GM18873 (cell line): ENCODE measurements around the gene LMF1.

Experiments
- ATAC-seq: cut with Tn5 transposase; IDR thresholded peaks from one replicate; pipeline ENCODE4 v1.9.1; 2021; ENCODE audit warnings: mild to moderate bottlenecking, moderate library complexity, moderate number of reproducible peaks; ENCODE audit not compliant: unreplicated experiment, low FRiP score

LMF1 gene

DNA sequence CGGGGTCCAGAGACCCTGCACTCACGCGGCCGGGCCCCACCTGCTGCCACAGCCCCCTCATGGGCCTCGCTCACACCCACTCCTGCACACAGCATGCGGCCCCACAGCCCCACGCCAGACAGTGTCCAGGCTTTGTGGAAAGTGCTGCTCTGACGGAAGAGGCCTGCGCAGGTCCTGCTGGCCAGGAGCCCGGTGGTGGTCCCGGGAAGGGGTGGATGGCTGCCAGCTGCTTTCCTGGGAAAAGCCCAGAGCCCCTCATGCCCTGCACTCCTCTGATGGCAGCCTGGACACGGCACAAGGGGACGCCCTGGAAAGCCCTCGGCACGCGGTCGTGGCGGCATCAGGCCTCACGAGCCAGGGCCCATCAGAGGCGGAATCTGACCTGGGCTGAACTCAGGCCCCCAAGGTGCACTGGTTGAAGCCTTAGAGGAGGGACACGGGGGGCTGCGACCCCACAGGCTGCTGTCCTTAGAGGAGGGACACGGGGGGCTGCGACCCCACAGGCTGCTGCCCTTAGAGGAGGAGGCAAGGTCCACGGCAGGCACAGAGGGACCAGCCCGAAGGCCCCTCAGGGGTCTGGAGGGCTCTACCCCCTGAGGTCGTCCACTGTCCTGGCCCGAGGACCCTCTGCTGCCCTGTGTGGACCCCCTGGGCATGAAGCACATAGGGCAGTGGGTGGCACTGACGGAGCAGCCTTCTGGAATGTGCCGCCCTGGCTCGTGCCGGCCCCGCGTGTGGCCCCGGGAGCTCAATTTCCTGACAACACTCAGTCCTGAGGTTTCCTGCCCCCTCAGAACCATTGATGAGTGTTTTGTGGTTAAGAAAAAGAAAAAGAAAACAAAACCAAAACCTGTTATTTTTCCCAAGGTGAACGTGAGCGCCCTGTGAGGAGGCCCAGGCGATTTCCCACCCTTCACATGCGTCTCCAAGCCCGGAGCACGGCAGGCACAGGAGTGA is 32.9 kb upstream of the LMF1 start:
- no peak for ATAC-seq

DNA sequence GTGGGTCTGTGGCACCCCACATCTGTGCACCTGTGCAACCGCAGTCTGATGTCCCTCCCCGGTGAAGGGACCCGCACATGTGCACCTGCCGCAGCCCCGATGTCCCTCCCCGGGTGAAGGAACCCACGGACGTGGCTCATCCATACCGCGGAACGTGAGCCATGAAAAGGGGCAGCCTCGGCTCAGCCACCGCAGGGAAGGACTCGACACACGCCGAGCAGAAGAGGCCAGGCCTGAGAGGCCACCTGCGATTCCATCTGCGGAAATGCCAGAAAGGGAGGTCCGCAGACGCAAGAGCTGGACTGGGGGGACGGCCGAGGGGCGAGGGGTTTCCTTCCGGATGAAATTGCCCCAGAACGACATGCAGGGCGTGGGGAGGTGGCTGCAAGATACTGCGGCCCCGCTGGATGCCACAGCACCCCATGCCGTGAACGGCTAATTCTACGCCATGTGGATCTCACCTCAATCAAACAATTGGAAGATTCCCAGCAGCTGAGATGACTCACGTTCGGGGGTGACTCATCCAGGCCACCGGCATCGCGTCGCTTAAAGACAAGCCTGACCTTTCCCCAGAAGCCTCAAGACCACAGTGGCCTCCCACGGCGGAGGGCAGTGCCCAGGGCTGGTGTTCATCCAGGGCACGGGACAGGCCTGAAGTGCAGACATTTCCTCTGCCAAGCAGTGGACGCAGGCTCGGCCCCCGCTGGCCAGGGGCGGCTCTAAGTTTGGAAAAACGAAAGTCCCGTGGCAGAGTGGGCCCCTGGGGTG is 31.8 kb upstream of the LMF1 start:
- ATAC-seq, result no peak

DNA sequence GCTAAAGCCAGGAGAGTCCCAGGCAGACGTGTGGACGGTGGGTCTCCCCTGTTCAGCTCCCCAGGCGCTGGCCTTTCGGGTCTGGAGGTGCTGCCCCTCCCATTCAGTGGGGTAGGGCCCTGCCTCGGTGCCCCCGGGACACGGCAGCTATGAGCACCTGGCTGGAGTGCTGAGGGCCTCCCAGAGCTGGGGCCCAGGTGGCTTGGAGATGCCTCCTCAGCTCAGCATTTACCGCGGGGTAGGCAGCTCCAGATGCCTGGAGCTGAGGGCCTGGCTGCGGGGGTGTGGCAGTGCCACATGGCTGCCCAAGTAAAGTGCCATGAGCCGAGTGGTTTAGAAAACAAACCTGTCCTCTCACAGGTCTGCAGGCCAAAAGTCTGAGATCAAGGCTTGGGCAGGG is 30.3 kb upstream of the LMF1 start:
- no peak for ATAC-seq

DNA sequence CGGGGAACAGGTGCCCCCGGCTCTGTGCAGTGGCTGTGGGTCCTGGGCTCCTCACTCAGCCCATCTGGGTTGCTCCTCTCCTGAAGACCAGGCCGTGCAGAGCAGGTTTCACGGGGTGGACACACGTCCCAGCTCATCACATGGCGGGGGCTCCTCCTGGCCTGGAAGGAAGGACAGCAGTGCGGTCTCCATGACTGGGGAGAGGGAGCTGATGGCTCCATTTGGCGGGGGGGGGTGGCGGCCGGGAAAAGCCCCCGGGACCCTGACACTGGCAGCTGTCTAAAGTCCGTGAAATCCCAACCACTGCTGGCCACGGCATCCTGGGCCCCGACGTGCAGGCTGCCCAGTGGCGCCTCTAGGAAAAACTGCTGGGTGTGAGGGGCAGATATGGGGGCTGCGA is 29.8 kb upstream of the LMF1 start:
- no peak for ATAC-seq

DNA sequence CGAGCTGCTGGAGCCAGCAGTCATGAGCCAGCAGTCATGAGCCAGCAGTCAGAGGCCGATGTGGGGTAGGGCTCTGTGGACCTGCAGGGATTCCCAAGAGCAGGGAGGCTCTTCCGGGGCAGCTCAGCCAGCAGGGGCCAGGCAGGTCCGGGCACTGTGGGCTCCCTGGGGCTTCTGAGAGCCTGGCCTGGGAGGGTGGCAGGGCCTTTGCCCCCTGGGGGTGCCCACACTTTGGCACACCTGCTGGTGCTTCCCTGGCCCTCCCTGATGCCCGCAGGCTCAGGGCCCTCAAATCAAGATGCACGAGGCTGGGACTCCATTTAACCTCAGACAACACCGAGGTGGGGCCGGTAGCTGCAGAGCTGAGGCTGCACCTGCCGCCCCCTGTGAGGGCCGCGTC is 28.9 kb upstream of the LMF1 start:
- ATAC-seq, result no peak

DNA sequence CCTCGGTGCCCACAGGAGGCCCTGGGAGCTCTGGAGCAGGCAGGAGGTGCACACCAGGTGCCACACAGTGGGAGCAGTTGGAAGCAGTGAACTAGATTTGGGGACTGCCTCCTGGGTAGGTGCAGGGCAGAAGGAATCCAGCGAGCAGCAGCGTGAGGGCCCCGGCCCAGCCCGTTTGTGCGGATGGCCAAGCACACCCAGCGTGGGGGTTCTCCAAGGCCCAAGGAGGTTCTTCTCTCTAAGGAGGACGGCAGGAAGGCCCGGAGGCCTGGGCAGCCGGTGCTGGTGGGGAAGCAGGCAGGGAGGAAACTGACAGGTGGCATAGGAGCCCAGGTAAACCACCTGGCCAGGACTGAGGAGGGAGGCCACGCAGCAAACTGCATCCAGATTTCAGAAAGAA is 27.8 kb upstream of the LMF1 start:
- ATAC-seq, result no peak

DNA sequence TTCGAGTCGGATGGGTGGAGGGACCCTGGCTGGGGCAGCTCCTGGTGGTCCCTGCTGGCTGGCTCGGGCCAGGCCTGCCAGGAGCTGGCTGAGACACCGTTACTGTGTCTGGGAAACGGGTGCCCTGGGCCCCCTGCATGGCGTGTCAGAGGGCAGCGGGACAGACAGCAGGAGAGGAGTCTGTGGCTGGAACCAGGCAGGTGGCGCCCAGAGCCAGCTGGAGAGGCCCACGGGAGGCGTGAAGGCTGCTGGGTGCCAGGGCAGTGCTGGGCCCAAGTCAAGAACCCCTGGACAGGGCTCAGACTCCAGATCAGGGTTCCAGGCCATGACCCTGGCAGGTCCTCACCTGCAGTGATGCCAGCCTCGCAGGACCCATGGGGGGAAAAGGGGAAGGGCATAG is 27.4 kb upstream of the LMF1 start:
- no peak for ATAC-seq

DNA sequence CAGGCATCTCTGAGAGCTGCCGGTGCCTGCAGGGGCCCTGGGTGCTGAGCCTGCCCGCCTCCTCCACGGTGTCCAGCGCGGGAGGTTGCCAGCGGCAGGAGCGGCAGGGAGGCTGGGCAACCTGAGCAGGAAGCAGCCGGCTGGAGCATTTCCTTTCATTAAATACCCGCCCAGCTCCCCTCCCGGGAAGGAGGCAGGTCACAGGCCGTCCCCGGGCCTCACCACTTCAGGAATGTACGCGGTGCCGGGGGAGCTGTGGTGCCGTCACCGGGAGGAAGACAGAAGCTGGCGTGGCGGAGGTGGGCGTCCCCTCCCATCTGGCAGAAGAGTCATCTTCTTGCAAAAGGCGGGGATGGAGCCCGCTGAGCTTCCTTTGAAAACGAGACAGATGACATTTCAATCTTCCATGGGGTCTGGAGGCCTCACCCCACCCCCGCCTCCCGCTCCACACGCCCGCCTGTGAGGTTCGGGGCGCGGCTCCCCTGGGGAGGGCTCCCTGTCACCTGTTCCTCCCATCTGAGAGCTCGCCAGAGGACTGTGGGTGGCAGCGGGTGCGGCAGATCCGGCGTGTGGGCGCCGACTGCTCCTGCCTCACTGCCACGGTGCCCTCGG is 26.8 kb upstream of the LMF1 start:
- no peak for ATAC-seq

DNA sequence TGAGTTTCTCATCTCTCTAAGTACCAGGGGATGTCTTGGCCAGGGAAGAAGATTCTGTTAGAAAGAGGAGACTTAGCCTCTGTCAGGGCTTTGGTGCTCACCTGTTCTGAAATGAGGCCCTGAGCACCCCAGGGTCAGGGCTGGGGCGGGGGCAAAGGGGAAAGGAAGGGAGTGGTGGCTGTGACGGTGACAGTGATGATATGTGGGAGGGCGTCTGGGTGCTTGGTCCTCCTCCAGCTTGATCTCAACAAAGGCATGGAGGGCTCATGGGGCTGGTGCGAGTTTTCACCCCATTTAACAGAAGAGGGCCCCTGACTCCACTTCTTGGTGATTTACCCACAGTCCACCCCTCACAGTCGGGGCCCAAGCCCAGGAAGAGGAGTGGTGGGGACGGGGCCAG is 25.9 kb upstream of the LMF1 start:
- no peak for ATAC-seq

DNA sequence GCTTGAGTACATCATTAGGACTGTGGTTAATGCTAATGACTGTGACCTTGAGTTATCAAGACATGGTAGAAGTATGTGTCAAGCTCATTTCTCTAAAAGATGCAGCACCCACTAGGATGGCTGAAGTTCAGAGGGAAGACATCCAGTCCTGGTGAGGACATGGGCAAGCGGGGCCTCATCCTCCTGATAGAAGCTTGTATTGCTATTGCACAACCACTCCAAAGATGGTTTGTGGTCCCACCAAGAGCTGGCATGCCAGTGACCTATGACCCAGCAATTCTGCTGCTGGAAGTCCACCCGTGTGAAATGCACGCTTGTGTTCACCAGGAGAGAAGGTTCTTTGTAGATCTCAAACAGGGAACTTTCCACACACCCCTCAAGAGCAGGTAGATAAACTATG is 25.0 kb upstream of the LMF1 start:
- no peak for ATAC-seq

DNA sequence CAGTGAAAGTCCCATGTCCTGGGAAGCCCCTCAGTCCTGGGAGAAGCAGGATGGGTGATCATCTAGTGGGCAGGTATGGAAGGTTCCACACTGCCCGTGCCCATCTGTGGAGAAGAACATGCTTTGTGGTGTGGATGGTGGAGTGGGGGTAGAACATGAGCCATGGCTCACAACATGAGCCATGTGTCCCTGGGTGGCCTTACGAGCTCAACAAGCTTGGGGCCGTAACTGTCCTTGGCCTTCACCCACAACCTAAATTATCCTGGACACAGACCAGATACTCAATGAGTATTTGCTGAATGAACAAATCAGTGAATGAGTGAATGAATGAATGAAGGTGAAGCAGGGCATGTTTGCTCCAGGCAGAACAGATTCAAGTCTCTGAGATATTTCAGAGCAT is 24.3 kb upstream of the LMF1 start:
- no peak for ATAC-seq

DNA sequence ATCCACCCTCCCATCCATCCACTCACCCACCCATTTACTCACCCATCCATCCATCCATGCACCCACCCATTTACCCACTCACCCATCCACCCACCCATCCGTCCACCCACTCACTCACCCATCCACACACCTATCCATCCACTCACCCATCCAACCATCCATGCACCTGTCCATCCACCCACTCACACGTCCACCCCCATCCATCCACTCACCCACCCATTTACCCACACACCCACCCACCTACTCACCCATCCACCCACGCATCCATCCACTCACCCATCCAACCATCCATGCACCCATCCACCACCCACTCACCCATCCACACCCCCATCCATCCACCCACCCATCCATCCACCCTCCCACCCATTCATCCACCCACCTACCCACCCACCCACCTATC is 22.9 kb upstream of the LMF1 start:
- no peak for ATAC-seq

DNA sequence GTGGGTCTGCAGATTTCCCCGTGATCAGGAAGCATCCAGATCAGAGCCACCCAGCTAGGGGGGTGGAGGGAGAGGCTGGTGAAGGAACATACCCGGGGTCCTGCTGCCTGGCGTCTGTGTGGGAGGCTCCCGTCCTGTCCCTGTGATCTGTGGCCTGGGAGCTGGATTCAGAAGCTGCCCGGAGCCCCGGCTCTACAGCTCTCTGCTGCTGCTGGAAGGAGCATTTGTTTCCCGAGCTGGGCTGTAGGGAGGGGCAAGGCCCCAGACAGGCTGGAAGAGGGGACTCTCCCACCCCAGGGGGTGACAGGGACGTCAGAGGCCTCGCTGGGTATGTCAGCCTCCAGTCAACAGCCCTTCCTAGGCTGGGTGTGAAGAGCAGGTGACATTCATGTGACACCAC is 21.0 kb upstream of the LMF1 start:
- no peak for ATAC-seq

DNA sequence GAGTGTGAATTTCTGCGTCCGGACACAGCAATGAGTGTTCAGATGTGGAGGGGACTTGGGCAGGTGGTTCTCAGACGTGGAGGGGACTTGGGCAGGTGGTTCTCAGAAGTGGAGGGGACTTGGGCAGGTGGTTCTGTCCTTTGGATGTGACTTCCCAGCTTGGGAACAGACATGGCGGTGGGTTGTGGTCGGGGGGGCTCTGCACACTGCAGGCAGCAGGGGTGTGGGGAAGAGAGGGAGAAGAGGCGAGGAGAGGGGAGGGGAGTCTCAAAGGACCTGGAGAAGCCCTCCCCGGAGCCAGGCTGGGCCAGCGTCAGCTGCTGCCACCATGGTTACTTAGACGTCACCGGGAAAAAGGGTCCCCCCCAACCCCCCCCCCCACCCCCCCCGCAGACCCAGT is 20.6 kb upstream of the LMF1 start:
- ATAC-seq, result no peak

DNA sequence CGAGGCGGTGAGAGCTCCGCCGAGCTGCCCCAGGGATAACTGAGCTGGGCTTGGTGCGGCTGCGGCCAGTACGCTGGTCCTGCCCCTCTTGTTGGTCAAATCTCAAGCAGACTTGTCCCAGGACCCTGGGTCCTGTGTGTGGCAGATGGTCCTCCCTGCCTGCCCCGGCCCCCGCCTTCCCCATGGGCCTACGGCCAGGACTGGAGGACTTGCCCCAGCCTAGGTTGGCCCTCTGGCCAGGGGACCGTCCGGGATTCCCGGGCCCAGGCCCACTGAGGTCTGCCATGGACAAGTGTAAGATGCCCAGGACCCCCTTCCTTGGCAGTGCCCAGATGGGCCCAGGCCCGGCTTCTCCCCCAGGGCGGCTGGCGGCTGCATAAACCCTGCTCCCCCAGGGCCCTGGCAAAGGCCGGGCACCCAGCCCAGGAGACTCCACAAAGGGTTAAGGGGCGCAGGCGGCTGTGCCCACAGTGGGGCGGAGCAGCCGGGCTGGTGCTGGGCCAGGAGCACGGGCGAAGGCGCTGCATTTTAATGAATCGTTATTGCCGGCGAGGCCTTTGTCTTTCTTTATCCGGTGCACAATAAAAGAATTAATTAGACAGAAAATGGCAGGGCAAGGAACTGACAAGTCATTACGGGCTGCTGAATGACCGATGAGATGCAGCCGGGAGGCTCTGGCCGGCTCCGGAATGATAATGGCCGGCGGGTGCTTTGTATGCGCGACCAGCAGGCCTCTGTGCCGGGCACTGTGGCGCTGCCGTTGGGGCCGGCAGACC is 19.9 kb upstream of the LMF1 start:
- ATAC-seq, result no peak

DNA sequence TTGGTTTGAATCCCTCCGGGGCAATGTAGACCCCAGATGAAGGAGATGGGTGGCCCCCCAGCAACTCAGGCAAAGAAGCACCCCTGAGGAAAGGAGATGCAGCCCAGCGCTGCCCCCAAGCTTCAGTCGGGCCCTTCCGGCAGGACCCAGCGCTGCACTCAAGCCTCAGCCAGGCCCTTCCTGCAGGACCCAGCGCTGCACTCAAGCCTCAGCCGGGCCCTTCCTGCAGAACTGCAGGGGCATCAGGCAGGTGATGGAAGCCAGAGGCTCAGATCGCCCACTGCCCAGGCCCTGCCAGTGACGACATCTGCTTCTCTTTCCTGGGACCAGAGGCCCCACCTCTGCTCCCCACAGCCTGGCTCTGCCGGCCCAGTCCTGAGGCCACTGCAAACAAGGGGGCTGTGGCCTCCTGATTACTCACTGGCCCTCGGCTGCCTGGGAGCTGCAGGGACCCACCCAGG is 18.6 kb upstream of the LMF1 start:
- ATAC-seq, result no peak

DNA sequence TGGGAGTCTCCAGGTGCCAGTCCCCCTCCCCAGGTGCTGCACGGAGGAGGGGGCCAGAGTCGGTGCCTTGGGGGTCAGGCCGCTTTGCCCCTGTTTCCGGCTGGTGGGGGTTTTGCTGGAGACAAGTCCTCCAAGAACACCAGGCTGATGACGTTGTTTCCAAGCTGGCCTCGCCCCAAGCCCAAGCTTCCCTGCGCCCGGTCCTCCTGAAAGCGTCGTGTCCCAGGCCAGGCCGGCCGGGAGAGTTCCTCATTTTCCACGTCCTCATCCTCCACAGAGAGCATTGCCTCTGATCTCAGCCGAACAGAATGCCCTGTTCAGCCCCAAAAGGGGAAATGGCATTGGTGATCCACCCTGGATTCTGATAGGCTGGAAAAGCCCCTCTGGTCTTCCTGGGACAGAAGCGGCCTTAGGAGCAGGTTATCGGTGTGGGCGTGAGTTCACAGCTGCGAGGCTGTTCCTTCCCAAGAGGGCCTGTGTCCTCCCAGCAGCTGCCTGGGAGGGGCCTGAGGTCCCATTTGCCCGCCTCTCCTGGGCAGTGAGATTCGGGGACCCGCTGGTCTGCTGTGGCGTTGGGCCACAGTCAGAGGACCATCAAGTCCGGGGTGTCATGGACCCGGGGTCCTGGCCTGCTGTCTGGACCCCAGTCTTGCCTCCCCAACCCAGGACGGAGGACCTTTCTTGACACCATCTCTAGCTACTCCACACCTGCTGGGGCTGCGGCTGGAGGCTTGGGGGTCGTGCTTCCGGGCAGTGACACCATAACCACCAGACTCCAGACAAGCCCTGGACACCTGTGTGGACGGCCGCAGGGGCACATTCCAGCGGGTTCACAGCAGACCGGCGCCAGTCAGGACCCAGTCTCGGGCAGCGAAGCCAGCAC is 17.9 kb upstream of the LMF1 start:
- no peak for ATAC-seq

DNA sequence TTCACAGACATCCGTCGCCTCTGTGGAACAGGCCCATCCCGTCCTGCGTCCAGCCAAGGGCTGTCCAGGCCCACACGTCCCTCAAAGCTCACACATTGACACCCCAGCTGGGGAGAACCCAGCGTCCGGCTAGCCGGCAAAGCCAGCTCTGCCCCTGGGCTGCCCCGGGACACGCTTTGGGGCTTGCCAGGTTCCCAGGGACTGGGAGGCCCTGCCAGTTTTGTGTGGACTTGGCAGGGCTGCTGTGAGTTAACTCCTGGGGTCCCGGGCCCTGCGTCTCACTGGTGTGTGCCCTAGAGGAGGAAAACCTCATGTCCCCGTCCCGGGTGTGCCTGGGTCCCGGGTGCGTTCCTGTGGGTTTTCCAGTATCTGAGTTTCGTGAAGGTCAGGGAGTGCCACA is 17.1 kb upstream of the LMF1 start:
- no peak for ATAC-seq

DNA sequence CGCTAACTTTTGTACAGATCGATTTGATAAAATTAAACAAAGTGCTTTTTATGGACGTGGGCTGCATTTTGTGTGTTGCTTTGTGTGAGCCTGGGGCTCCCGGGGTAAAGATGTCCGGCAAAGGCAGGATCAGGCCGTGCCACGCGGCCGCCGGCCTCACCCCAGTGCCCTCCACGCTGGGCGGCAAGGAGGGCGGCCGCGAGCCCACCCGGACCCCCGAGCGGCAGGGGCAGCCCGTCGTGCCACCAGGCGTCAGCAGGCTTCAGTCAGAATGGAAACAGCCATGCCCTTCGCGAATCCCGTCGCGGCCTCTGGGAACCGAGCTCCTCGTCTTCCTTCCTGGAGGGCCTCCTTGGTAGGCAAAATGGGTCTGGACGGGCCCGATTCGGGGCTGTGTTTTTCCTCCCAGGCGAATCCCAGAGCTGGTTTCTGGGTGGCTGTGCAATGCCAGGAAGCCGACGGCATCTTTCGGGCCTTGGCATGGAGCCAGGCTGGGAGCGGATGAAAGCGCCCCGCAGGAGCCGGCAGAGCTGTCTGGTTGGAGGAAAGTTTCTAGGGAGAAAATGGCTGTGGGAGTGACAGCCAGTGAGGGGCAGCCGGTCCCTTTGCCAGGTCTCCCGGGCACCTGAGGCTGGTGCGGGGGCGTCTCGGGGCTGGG is 16.3 kb upstream of the LMF1 start:
- no peak for ATAC-seq
